GM15510 (cell line): ENCODE data around the gene AUNIP.

Experiments used
- POLR2A ChIP-seq: IDR thresholded peaks from 3 replicates; pipeline ENCODE4 v1.6.1; 2011; ENCODE audit warnings: borderline replicate concordance; ENCODE audit not compliant: insufficient read length; ENCODE audit errors: extremely low read depth

The AUNIP gene

GRCh38 chr1:25813734-25814471, 45.4 kb downstream of the AUNIP start:
- no peak for TF ChIP-seq POLR2A

GRCh38 chr1:25813071-25813733, 46.1 kb downstream of the AUNIP start:
- TF ChIP-seq POLR2A: no peak

GRCh38 chr1:25811384-25812082, 47.7 kb downstream of the AUNIP start:
- no peak for TF ChIP-seq POLR2A

DNA sequence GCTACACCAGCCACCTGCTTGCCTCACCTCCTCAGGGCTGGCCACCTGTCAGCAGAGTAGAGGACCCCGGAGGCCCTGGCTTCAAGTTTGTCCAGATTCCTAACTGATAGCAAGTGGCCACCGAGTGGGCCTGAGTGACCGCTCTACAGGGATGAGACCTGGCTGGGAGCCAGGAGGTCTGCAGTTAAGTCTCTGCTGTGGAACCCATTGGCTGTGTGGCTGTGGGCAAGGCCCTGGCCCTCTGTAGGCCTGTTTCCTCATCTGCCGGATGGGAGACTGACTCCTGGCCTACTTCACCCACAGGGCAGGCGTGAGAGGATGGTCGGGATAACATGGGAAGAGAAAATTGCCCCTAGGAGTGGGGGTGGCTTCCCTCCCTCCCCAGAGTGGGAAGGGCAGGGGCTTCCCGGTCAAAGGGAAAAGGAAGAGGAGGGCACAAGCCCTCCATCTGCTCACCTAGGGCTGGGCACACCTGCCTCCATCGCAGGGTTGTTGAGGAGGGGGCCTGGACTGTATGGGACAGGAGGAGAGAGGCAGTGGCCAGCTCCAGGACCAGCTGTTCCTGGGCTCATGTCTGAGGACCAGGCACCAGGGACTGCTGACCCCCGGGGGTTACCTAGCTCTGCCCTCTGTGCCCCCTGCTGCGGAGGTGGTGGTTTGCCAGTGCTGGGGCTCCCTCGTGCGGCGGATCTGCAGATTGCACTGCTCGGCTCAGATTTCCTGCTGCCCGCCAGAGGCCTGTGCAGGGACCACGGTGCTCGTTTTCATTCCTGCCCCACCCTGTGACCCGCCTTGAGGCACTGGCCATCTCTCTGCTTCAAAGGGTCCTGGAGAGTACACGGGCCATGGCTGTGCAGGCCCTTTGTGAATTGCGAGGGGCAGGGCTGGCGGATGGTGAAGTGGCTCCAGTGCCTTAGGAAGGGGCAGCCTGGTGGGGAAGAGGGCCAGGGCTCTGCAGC, 48.6 kb downstream of the AUNIP start:
- TF ChIP-seq POLR2A: no peak

GRCh38 chr1:25809929-25810328, 49.3 kb downstream of the AUNIP start:
- TF ChIP-seq POLR2A: no peak

GRCh38 chr1:25809283-25809926, 49.9 kb downstream of the AUNIP start:
- TF ChIP-seq POLR2A: no peak

DNA sequence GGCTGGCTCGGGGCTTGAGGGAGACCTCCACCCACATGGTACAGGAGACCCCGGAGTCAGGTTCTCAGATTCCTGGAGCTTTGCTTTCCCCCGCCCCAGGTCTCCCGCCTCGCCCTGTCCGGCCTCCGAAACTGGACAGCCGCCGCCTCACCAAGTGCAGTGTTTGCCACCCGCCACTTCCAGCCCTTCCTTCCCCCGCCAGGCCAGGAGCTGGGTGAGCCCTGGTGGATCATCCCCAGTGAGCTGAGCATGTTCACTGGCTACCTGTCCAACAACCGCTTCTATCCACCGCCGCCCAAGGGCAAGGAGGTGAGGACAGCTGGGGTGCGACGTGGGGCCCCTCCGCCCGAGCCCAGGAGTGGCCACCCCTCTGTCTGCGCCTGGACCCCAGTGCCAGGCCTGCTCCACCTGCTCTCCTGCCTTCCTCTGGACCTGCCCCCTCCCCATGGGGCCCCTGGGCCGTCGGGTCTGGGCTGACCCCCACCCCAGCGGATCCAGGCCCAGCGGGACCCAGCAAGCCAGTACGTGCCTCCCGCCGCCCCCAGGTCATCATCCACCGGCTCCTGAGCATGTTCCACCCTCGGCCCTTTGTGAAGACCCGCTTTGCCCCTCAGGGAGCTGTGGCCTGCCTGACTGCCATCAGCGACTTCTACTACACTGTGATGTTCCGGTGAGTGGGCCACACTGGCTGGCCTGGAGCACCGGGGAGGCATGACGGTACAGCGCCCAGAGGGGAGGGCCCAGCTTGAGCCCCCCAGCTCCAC, 50.6 kb downstream of the AUNIP start:
- no peak for TF ChIP-seq POLR2A

DNA sequence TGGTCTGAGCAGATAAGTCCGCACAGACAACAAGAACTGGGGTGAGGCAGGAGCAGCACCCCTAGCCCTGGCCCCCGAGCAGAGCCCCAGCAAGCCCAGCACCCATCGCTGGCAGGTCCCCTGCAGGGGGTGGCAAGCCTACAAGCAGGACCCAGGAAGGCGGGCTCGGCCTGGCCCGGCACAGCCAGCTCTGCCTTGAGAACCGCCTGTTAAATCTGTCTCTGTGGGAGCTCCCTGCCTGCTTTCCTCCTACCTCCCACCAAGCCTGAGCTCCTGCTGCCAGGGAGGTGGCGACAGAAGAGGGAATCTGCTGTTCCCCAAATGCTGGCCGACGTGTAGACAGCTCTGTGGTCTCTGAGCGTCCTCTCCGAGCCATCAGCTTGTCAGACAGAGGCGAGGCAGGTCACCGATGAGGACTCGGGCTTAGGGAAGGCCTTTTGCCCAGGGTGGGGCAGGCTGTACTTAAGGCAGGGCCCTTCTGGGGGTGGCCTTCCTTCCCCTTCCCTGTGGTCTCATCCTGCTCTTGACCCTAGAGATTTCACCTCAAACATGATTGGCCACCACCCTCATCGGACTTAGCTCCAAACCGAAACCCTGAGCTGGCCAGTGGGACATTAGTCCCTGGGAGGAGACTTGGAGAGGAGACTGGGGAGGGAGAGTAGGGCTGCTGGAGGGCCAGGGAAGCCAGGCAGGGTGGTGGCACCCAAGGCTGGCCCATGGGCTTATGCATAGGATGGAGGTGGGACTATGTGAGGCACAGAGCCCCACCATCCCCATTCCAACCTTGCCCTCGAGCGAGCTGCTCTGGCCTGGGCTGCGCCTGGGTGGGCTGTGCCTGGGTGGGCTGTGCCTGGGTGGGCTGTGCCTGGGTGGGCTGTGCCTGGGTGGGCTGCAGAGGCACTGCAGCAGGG, 51.5 kb downstream of the AUNIP start:
- no peak for TF ChIP-seq POLR2A

- no peak for TF ChIP-seq POLR2A
Measured at GRCh38 chr1:25806418-25806817, 52.8 kb downstream of the AUNIP start.

- no peak for TF ChIP-seq POLR2A
Measured at GRCh38 chr1:25805863-25806225, 53.4 kb downstream of the AUNIP start.

GRCh38 chr1:25804964-25805862, 54.0 kb downstream of the AUNIP start:
- no peak for TF ChIP-seq POLR2A
